GM12878 (cell line): Measurements from ENCODE around the gene CACNA2D2. TPM values are rescaled to one million over a fixed set of nuclear protein-coding genes. Genes with fewer than 3 reads are reported as not detected.

Experiments used
- ATAC-seq: fragments of 200-7000 bp; cut with Tn5 transposase; 3 replicates; pipeline ENCODE4 v1.9.1; 2020; ENCODE audit warnings: mild to moderate bottlenecking, moderate library complexity
- BruUV-seq: library from RNA; stranded (reverse); fragments of 400-500 nt; replicated peaks from 2 replicates; lab custom pipeline; 2021; lab: Mats Ljungman, UMichigan
- CTCF ChIA-PET: fragments of 300-600 bp; sonication (Branson Sonifier 250); formaldehyde crosslinking; extraction: SDS; loops from one replicate; lab custom pipeline; 2021; ENCODE audit warnings: inconsistent platforms; lab: Yijun Ruan, JAX
- POLR2A ChIA-PET: fragments of 350-600 bp; formaldehyde crosslinking; extraction: SDS; loops from one replicate; lab custom pipeline; 2021; ENCODE audit warnings: inconsistent platforms; lab: Charles Lee
- RAD21 ChIA-PET: fragments of 300-600 bp; sonication (Branson Sonifier 250); formaldehyde crosslinking; loops from one replicate; lab custom pipeline; 2023; ENCODE audit warnings: antibody characterized with exemption; ENCODE audit not compliant: unreplicated experiment; lab: Charles Lee
- SMC1A ChIA-PET: fragments of 300-600 bp; sonication (Branson Sonifier 250); formaldehyde crosslinking; loops from one replicate; lab custom pipeline; 2023; ENCODE audit not compliant: unreplicated experiment, uncharacterized antibody; lab: Charles Lee
- DNase-seq: peaks from one replicate; pipeline ENCODE4 v3.0.0-alpha.2; 2011; ENCODE audit warnings: low read depth, low spot score
- FAIRE-seq: peaks from 3 replicates; lab custom pipeline; 2011; peaks lifted over from hg19 to GRCh38; lab: Jason Lieb, UNC
- H2AFZ ChIP-seq: 2 replicates; pipeline ENCODE4 v1.6.0; 2011; ENCODE audit warnings: low read depth, low read length, control low read depth; ENCODE audit not compliant: control insufficient read depth
- H3K27ac ChIP-seq: 2 replicates; pipeline ENCODE4 v1.5.1; 2011; ENCODE audit warnings: control low read depth; ENCODE audit not compliant: control insufficient read depth, insufficient read depth
- H3K27me3 ChIP-seq, 2 experiments: replicated peaks in 1 of 2; 2 replicates each; pipeline versions ENCODE4 v1.6.0 to v1.6.1; 2011; ENCODE audit warnings: low read length in 1 of 2; ENCODE audit not compliant: control insufficient read depth in 2 of 2, insufficient read depth in 2 of 2
- H3K36me3 ChIP-seq, 2 experiments: 2 replicates each; pipeline ENCODE4 v1.5.1; 2011; ENCODE audit warnings: low read length in 1 of 2; ENCODE audit not compliant: control insufficient read depth in 2 of 2, insufficient read depth in 2 of 2
- H3K4me1 ChIP-seq: 2 replicates; pipeline ENCODE4 v1.6.1; 2011; ENCODE audit warnings: mild to moderate bottlenecking, low read length, moderate library complexity, mixed read lengths; ENCODE audit not compliant: control insufficient read depth, insufficient read depth
- H3K4me2 ChIP-seq: 2 replicates; pipeline ENCODE4 v1.6.0; 2011; ENCODE audit warnings: control low read depth; ENCODE audit not compliant: control insufficient read depth, insufficient read depth
- H3K4me3 ChIP-seq: fragments of 200-600 bp; sonication (generic); 2 replicates; pipeline ENCODE4 v1.5.1; 2016
- H3K79me2 ChIP-seq: 2 replicates; pipeline ENCODE4 v1.6.0; 2011; ENCODE audit warnings: low read length; ENCODE audit not compliant: control insufficient read depth, insufficient read depth
- H3K9ac ChIP-seq: 2 replicates; pipeline ENCODE4 v1.8.0; 2011; ENCODE audit warnings: low read length, control low read depth, mixed read lengths; ENCODE audit not compliant: control insufficient read depth, insufficient read depth
- H3K9me3 ChIP-seq: replicated peaks from 3 replicates; pipeline ENCODE4 v1.5.1; 2011; ENCODE audit warnings: mild to moderate bottlenecking, low read length; ENCODE audit not compliant: control insufficient read depth, insufficient read depth
- H4K20me1 ChIP-seq: 2 replicates; pipeline ENCODE4 v1.6.0; 2011; ENCODE audit not compliant: control insufficient read depth, insufficient read depth
- CEBPB ChIP-seq, 2 experiments: fragments of 150-350 bp in 1 of 2; IDR thresholded peaks; 2 replicates each; pipeline ENCODE4 v1.6.1; 2012 to 2014; ENCODE audit warnings: low read depth in 2 of 2, low read length in 2 of 2, borderline replicate concordance in 1 of 2, inconsistent platforms in 1 of 2
- CHD4 ChIP-seq: fragments of 200-600 bp; sonication (generic); IDR thresholded peaks from 2 replicates; pipeline ENCODE4 v1.6.1; 2016; ENCODE audit warnings: mild to moderate bottlenecking
- DPF2 ChIP-seq: fragments of 450-650 bp; IDR thresholded peaks from 2 replicates; pipeline ENCODE4 v1.6.1; 2017; ENCODE audit warnings: mild to moderate bottlenecking
- GATAD2B ChIP-seq: fragments of 450-650 bp; conservative IDR thresholded peaks from 2 replicates; pipeline ENCODE4 v1.6.1; 2017; ENCODE audit warnings: low read depth, mild to moderate bottlenecking, moderate library complexity
- POLR2AphosphoS5 ChIP-seq: IDR thresholded peaks from 2 replicates; pipeline ENCODE4 v1.6.1; 2011; ENCODE audit warnings: mild to moderate bottlenecking, low read length, inconsistent platforms
- SMC3 ChIP-seq: IDR thresholded peaks from 2 replicates; pipeline ENCODE4 v1.6.1; 2011; ENCODE audit warnings: low read length, improper control_type of control experiment, borderline replicate concordance
- SUPT20H ChIP-seq: IDR thresholded peaks from 2 replicates; pipeline ENCODE4 v1.6.1; 2011; ENCODE audit warnings: low read depth, mild to moderate bottlenecking, low read length, moderate library complexity, borderline replicate concordance; ENCODE audit not compliant: control insufficient read depth
- TAF1 ChIP-seq: IDR thresholded peaks from 2 replicates; pipeline ENCODE4 v1.6.1; 2011; ENCODE audit warnings: mild to moderate bottlenecking, low read depth, low read length, borderline replicate concordance
- TBL1XR1 ChIP-seq: IDR thresholded peaks from 2 replicates; pipeline ENCODE4 v1.6.1; 2012; ENCODE audit warnings: low read depth, low read length, improper control_type of control experiment
- ZNF384 ChIP-seq: IDR thresholded peaks from 2 replicates; pipeline ENCODE4 v1.6.1; 2012; ENCODE audit warnings: low read depth, mild to moderate bottlenecking, low read length, improper control_type of control experiment, borderline replicate concordance
- WGBS: methylation state at CpG from one replicate; pipeline ENCODE4 v1.1.6; 2016; ENCODE audit warnings: low lambda C conversion rate; ENCODE audit not compliant: insufficient replicate concordance, insufficient coverage; ENCODE audit errors: missing lambda C conversion rate; 5-methylcytosine and 5-hydroxymethylcytosine counted together
- in situ Hi-C: fragments of 300-500 bp; cut with MboI; formaldehyde crosslinking; loops from 9 replicates; pipeline ENCODE4 v1.14.3; 2018; ENCODE audit warnings: mixed read lengths
- intact Hi-C: fragments of 100-400 bp; cut with micrococcal nuclease; formaldehyde crosslinking; loops from one replicate; pipeline ENCODE4 v1.14.2; 2022; ENCODE audit not compliant: unreplicated experiment
- polyA plus RNA-seq, 11 experiments: library from polyadenylated mRNA; depleted of rRNA in 4 of 11; unstranded in 6 of 11; stranded (reverse) in 5 of 11; fragments of >200 nt; fragmentation: Nextera tagmentation in 4 of 11; fragmentation: Illumina TruSeq in 1 of 11; extraction: Ambion mirVana in 4 of 11; extraction: Trizol in 1 of 11; gene quantifications; 1 replicate in 1 of 11; 2 replicates in 10 of 11; pipeline versions ENCODE4 v1.2.1 to v1.2.3, GENCODE V29; 2011 to 2016; ENCODE audit warnings: inconsistent platforms in 2 of 11, missing spikeins in 2 of 11, low read depth in 1 of 11
- total RNA-seq, 4 experiments: library from RNA; depleted of rRNA in 3 of 4; stranded (reverse); fragments of >200 nt in 3 of 4; fragmentation: Illumina TruSeq in 1 of 4; extraction: Trizol in 1 of 4; gene quantifications; 2 replicates each; pipeline versions ENCODE4 v1.2.1 to v1.2.3, GENCODE V29; 2013 to 2021
- TF ChIP-seq, protein P1 (sequence below): fragments of 150-350 bp; IDR thresholded peaks from 2 replicates; pipeline ENCODE4 v1.6.1; 2014; ENCODE audit warnings: mild to moderate bottlenecking, low read depth, low read length
- TF ChIP-seq, protein P2 (sequence below): fragments of 450-650 bp; IDR thresholded peaks from 2 replicates; pipeline ENCODE4 v1.6.1; 2017; ENCODE audit warnings: borderline replicate concordance

The CACNA2D2 gene
- total and polyA plus RNA-seq, 10 of the 15 experiments (the other 5 are each of a cell fraction or from before 2014, with no cell fraction given), result 0.03 to 0.07 TPM; not detected in 8

DNA sequence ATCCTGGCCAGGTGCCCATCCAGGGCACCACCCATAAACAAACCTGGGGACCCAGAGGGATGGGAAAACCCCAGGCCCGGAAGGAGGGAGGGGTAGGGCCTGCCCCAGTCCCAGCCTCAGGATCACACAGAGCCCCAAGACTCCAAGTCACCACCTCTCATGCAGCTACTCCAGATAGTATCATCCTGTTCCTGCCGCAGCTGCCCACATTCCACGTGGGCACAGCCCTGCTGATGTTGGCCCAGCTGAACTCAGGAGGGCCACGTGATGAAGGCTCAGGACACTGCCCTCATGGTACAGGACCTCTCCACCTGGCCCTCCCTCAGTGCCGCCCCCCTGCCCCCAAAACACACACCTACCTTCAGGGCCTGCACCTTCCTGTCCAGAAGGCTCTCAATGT, 69.5 kb downstream of the CACNA2D2 start:
- no TSS peak for BruUV-seq
- SMC1A ChIA-PET, result no interaction called here
- no peaks in the 10 kb centered on the region for H3K9me3 ChIP-seq
- H3K4me3 ChIP-seq, result no peak overlapping the region
- ATAC-seq, result no peak
- in situ Hi-C loops (no loop called here), intact Hi-C loops (no loop called here)
- no peaks in the 10 kb centered on the region; a peak in 1 of 4 replicates for H3K27me3 ChIP-seq
- WGBS, result 22% methylated on average over 5 of the region's 5 CpGs
- DNase-seq, result no peak
- no peak for FAIRE-seq
- no peak overlapping the region for H2AFZ ChIP-seq
- no peaks in the 10 kb centered on the region for H3K36me3 ChIP-seq
- H3K27ac ChIP-seq, result no peak overlapping the region
- POLR2A ChIA-PET, result no interaction called here
- no peak for TF ChIP-seq GATAD2B
- TF ChIP-seq POLR2AphosphoS5, result no peak
- no peak for TF ChIP-seq ZNF384
- no peak for TF ChIP-seq TAF1
- TF ChIP-seq SMC3, result no peak
- no peak for TF ChIP-seq DPF2
- TF ChIP-seq, protein P1, sequence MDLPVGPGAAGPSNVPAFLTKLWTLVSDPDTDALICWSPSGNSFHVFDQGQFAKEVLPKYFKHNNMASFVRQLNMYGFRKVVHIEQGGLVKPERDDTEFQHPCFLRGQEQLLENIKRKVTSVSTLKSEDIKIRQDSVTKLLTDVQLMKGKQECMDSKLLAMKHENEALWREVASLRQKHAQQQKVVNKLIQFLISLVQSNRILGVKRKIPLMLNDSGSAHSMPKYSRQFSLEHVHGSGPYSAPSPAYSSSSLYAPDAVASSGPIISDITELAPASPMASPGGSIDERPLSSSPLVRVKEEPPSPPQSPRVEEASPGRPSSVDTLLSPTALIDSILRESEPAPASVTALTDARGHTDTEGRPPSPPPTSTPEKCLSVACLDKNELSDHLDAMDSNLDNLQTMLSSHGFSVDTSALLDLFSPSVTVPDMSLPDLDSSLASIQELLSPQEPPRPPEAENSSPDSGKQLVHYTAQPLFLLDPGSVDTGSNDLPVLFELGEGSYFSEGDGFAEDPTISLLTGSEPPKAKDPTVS, result no peak
- TF ChIP-seq CHD4, result no peak
- no peak for TF ChIP-seq TBL1XR1
- TF ChIP-seq, protein P2, sequence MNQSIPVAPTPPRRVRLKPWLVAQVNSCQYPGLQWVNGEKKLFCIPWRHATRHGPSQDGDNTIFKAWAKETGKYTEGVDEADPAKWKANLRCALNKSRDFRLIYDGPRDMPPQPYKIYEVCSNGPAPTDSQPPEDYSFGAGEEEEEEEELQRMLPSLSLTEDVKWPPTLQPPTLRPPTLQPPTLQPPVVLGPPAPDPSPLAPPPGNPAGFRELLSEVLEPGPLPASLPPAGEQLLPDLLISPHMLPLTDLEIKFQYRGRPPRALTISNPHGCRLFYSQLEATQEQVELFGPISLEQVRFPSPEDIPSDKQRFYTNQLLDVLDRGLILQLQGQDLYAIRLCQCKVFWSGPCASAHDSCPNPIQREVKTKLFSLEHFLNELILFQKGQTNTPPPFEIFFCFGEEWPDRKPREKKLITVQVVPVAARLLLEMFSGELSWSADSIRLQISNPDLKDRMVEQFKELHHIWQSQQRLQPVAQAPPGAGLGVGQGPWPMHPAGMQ, result no peak
- no peak for TF ChIP-seq SUPT20H
- TF ChIP-seq CEBPB (IDR thresholded peaks at IDR 0.05; ENCODE audit: borderline replicate concordance in 1 of 2, low read depth in 2 of 2, low read length in 2 of 2), result no peak
- RAD21 ChIA-PET, result interaction anchor here (1.2 kb wide), 1 partner anchor 86 kb away, joined by 3 read pairs; no protein-coding TSS in a partner anchor
- no peak overlapping the region for H3K9ac ChIP-seq
- CTCF ChIA-PET, result interaction anchor here (1.2 kb wide), 1 partner anchor 106 kb away, joined by 3 read pairs; no protein-coding TSS in a partner anchor
- no peaks in the 10 kb centered on the region for H3K79me2 ChIP-seq
- no peak overlapping the region for H3K4me2 ChIP-seq
- H4K20me1 ChIP-seq, result no peaks in the 10 kb centered on the region
- no peaks in the 10 kb centered on the region for H3K4me1 ChIP-seq
